GM12864 (cell line): Measurements from ENCODE around the gene SUCLG2.

Experiments used
- DNase-seq: peaks from one replicate; pipeline ENCODE4 v3.0.0-alpha.2; 2011; ENCODE audit warnings: low read depth
- H3K4me3 ChIP-seq: 2 replicates; pipeline ENCODE4 v1.5.1; 2011; ENCODE audit warnings: mild to moderate bottlenecking, low read depth, low read length, control low read depth
- CTCF ChIP-seq: IDR thresholded peaks from 2 replicates; pipeline ENCODE4 v1.5.1; 2011; ENCODE audit warnings: low read depth, mild to moderate bottlenecking, moderate library complexity, low read length, control low read depth, inconsistent platforms; ENCODE audit errors: missing control alignments

Gene SUCLG2

DNA sequence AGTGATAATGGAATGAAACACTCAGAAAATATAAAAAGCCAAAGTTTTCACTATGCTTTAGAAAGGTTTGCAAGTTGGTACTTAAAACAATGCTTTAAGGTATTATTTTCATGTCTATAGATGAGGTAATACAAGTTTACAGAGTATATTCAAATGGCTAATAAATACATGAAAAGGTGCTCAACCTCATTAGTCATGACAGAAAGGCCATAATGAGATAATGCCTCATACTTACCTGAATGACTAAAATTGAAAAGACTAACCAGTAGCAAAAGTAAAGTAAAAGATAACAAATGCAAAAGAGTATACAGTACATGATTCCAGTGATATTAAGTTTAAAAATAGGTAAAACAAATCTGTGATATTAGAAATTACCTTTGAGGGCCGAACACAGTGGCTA is 163.8 kb downstream of the SUCLG2 start:
- no peak overlapping the region for H3K4me3 ChIP-seq
- DNase-seq, result no peak
- TF ChIP-seq CTCF, result no peak

- TF ChIP-seq CTCF, result no peak
- DNase-seq, result no peak
These were observed 164.6 kb downstream of the SUCLG2 start for GRCh38 chr3:67489816-67490215.

GRCh38 chr3:67487564-67488114 is 166.8 kb downstream of the SUCLG2 start:
- no peak for DNase-seq
- TF ChIP-seq CTCF, result no peak
- H3K4me3 ChIP-seq, result no peak overlapping the region

More at GRCh38 chr3:67489816-67490215, 164.6 kb downstream of the SUCLG2 start:
- H3K4me3 ChIP-seq, result no peak overlapping the region

DNA sequence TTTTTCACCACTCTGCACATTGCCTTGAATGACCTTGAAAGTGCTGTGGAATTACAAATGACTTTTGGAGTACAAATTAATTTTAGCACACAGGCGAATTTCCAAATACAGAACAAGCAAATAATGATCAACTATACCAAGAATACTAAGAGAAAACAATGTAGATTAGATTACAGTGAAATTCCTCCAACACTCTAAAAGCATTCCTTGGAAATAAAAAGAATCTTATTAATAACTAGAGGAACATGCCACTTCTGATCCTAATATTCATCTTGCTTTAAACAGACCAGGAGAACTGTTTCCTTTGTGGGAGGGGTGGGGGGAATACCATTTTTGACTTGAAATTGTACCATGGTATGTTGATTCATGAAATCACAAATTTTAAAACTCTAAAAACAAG is 167.5 kb downstream of the SUCLG2 start:
- no peak for TF ChIP-seq CTCF
- no peak for DNase-seq

DNA sequence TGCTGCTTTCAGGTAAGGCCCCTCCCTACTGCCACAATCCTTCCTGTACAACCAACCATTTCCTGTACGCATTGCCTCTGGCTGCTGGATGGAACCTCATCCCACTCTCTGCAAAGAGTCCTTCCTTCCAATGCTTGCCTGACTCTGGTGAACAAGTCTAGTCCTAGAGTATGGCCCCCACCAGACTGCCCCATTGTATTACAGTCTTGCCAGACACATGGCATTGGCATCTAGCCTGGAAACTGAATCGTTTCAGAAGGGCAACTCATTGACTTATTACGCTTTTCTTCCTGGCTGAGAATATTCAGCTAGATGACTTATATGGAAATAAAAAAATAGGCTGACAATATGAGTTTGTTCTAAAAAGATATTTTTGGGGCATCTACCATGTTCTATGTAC is 170.3 kb downstream of the SUCLG2 start:
- DNase-seq, result no peak
- no peak overlapping the region for H3K4me3 ChIP-seq
- TF ChIP-seq CTCF, result no peak

More for the DNA sequence above, 167.5 kb downstream of the SUCLG2 start:
- no peak overlapping the region for H3K4me3 ChIP-seq

DNA sequence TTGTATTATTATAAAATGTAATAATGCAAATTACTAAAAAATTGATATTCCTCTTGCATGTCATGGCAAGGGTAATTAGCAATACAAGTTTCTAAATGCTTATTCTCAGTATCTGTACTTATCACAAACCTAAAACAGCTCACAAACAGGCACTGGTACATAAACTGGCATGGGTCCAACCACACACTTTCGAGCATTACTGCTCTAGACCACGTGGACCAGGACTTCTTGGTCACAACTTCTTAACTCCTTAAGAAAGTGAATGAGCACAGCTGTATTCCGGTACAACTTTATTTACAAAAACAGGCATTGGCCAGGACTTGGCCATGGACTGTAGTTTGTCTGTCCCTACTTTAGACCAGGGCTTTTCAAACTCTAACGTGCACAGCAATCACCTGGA is 173.3 kb downstream of the SUCLG2 start:
- TF ChIP-seq CTCF, result no peak
- H3K4me3 ChIP-seq, result no peak overlapping the region
- DNase-seq, result no peak

GRCh38 chr3:67478423-67478822 is 176.0 kb downstream of the SUCLG2 start:
- no peak for TF ChIP-seq CTCF
- no peak overlapping the region for H3K4me3 ChIP-seq
- no peak for DNase-seq
